ENCODE measurements around the gene EGFLAM. TPM values are rescaled to one million over a fixed set of nuclear protein-coding genes. Genes with fewer than 3 reads are reported as not detected.

The EGFLAM gene
- polyA plus RNA-seq, 1 donor from 2014 or later, result not detected

DNA sequence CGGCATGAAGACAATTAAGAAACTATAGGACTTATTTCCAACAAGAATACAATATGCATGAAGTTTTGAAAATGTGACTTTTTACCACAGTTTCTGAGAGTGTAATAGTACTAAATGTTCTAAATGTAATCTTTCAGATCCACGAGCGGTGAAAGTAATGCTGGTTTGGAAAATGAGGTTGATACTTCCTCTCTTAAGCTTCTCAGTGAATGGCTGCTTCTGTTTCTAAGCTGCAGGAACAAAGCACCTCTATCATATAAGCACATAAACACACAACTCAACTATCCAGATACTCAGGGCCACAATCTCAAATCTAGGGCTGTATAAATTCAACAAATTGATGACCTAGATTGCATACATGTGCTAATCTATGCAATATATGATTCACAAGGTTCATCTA is 219.8 kb downstream of the EGFLAM start:
- H3K27me3 ChIP-seq (ENCODE audit: insufficient read depth, low read depth, low read length), result no peaks in the 10 kb centered on the region
- no peaks in the 10 kb centered on the region for H3K36me3 ChIP-seq (ENCODE audit: insufficient read depth, low read length)
- no peak overlapping the region for H3K27ac ChIP-seq (ENCODE audit: low read length)
- H2AFZ ChIP-seq (ENCODE audit: low read depth, low read length), result no peak overlapping the region
- no peak overlapping the region for H3K4me3 ChIP-seq (ENCODE audit: low read length)
- H3K9ac ChIP-seq (ENCODE audit: low read length), result no peak overlapping the region
- TF ChIP-seq, protein P1, sequence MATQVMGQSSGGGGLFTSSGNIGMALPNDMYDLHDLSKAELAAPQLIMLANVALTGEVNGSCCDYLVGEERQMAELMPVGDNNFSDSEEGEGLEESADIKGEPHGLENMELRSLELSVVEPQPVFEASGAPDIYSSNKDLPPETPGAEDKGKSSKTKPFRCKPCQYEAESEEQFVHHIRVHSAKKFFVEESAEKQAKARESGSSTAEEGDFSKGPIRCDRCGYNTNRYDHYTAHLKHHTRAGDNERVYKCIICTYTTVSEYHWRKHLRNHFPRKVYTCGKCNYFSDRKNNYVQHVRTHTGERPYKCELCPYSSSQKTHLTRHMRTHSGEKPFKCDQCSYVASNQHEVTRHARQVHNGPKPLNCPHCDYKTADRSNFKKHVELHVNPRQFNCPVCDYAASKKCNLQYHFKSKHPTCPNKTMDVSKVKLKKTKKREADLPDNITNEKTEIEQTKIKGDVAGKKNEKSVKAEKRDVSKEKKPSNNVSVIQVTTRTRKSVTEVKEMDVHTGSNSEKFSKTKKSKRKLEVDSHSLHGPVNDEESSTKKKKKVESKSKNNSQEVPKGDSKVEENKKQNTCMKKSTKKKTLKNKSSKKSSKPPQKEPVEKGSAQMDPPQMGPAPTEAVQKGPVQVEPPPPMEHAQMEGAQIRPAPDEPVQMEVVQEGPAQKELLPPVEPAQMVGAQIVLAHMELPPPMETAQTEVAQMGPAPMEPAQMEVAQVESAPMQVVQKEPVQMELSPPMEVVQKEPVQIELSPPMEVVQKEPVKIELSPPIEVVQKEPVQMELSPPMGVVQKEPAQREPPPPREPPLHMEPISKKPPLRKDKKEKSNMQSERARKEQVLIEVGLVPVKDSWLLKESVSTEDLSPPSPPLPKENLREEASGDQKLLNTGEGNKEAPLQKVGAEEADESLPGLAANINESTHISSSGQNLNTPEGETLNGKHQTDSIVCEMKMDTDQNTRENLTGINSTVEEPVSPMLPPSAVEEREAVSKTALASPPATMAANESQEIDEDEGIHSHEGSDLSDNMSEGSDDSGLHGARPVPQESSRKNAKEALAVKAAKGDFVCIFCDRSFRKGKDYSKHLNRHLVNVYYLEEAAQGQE (IDR thresholded peaks at IDR 0.05; ENCODE audit: borderline replicate concordance), result no peak
- no peaks in the 10 kb centered on the region for H3K9me2 ChIP-seq (ENCODE audit: insufficient read depth, low read length)
- H3F3A ChIP-seq (ENCODE audit: insufficient read depth, low read length, poor library complexity, severe bottlenecking), result no peaks in the 10 kb centered on the region
- H3K4me2 ChIP-seq (ENCODE audit: low read length), result no peak overlapping the region
- H3K79me2 ChIP-seq (replicated peaks; ENCODE audit: insufficient read depth, low read length), result no peaks in the 10 kb centered on the region
- no peaks in the 10 kb centered on the region for H3K9me3 ChIP-seq (ENCODE audit: low read length)
- no peaks in the 10 kb centered on the region for H4K20me1 ChIP-seq (ENCODE audit: insufficient read depth)

DNA sequence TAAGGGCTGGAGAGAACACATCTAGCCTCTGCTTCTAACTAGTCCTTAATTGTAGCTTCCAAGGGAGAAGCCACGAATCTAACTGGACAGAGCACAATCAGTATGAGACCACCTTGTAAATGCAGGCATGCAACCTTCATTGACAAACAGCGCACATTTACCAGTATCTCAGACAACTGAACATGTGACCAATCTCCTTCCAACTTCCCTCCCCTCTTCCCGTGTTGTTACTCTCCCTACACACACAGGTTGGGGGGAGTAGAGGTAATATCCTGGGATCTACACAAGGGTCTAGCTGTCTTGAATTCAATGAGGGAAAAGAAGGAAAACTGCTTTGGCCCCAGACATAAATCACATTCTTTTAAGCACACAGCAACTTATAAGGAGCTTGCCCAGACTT is 220.5 kb downstream of the EGFLAM start:
- Histone ChIP-seq H3F3A (ENCODE audit: insufficient read depth, low read length, poor library complexity, severe bottlenecking) (no peaks in the 10 kb centered on the region), H3K27ac (ENCODE audit: low read length) (no peak overlapping the region)

More for the DNA sequence above, 220.5 kb downstream of the EGFLAM start:
- TF ChIP-seq TAF1 (IDR thresholded peaks at IDR 0.05; ENCODE audit: low read depth) (no peak), EZH2 (IDR thresholded peaks at IDR 0.05; ENCODE audit: borderline replicate concordance, insufficient read depth, low read length, poor library complexity, severe bottlenecking) (no peak), RAD21 (conservative IDR thresholded peaks at IDR 0.05) (no peak), EP300 (conservative IDR thresholded peaks at IDR 0.05; ENCODE audit: poor library complexity, severe bottlenecking) (no peak), SMC3 (conservative IDR thresholded peaks at IDR 0.05; ENCODE audit: poor library complexity) (no peak), MXI1 (conservative IDR thresholded peaks at IDR 0.05; ENCODE audit: poor library complexity, severe bottlenecking) (no peak), POLR2AphosphoS5 (IDR thresholded peaks at IDR 0.05) (no peak)
- TF ChIP-seq, protein P2, sequence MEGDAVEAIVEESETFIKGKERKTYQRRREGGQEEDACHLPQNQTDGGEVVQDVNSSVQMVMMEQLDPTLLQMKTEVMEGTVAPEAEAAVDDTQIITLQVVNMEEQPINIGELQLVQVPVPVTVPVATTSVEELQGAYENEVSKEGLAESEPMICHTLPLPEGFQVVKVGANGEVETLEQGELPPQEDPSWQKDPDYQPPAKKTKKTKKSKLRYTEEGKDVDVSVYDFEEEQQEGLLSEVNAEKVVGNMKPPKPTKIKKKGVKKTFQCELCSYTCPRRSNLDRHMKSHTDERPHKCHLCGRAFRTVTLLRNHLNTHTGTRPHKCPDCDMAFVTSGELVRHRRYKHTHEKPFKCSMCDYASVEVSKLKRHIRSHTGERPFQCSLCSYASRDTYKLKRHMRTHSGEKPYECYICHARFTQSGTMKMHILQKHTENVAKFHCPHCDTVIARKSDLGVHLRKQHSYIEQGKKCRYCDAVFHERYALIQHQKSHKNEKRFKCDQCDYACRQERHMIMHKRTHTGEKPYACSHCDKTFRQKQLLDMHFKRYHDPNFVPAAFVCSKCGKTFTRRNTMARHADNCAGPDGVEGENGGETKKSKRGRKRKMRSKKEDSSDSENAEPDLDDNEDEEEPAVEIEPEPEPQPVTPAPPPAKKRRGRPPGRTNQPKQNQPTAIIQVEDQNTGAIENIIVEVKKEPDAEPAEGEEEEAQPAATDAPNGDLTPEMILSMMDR (IDR thresholded peaks at IDR 0.05; ENCODE audit: poor library complexity, severe bottlenecking), result no peak
- TF ChIP-seq, protein P1 (IDR thresholded peaks at IDR 0.05; ENCODE audit: borderline replicate concordance), result no peak
- Histone ChIP-seq H3K4me3 (ENCODE audit: low read length) (no peak overlapping the region), H3K9me3 (ENCODE audit: low read length) (no peaks in the 10 kb centered on the region), H3K27me3 (ENCODE audit: insufficient read depth, low read depth, low read length) (no peaks in the 10 kb centered on the region), H2AFZ (ENCODE audit: low read depth, low read length) (no peak overlapping the region), H3K9ac (ENCODE audit: low read length) (no peak overlapping the region), H3K79me2 (replicated peaks; ENCODE audit: insufficient read depth, low read length) (no peaks in the 10 kb centered on the region), H3K36me3 (ENCODE audit: insufficient read depth, low read length) (no peaks in the 10 kb centered on the region), H3K9me2 (ENCODE audit: insufficient read depth, low read length) (no peaks in the 10 kb centered on the region), H3K4me2 (ENCODE audit: low read length) (no peak overlapping the region), H4K20me1 (ENCODE audit: insufficient read depth) (no peaks in the 10 kb centered on the region)

Data from neural cell (in vitro differentiated cells).